HFFc6 (cell line): ENCODE data around the gene PCYT1A. TPM values are rescaled to one million over a fixed set of nuclear protein-coding genes. Genes with fewer than 3 reads are reported as not detected.

Experiments used
- DNase-seq: peaks from one replicate; pipeline ENCODE4 v3.0.0-alpha.2; 2018
- H3K27ac Mint-ChIP-seq: 2 replicates; pipeline ENCODE4 v1.8.0; 2020; ENCODE audit warnings: mild to moderate bottlenecking, mixed read lengths
- H3K27me3 Mint-ChIP-seq: 2 replicates; pipeline ENCODE4 v1.8.0; 2021; ENCODE audit warnings: mild to moderate bottlenecking, moderate library complexity, mixed read lengths; ENCODE audit not compliant: insufficient read depth
- H3K36me3 Mint-ChIP-seq: 2 replicates; pipeline ENCODE4 v1.8.0; 2021; ENCODE audit warnings: low read depth, mixed read lengths
- H3K4me1 Mint-ChIP-seq: 2 replicates; pipeline ENCODE4 v1.8.0; 2020; ENCODE audit warnings: low read depth, mixed read lengths
- H3K4me3 Mint-ChIP-seq: 2 replicates; pipeline ENCODE4 v1.8.0; 2020; ENCODE audit warnings: mild to moderate bottlenecking, moderate library complexity, mixed read lengths
- H3K9me3 Mint-ChIP-seq: 2 replicates; pipeline ENCODE4 v1.8.0; 2020; ENCODE audit warnings: mild to moderate bottlenecking, mixed read lengths
- long read RNA-seq: library from polyadenylated mRNA; unstranded; transcript quantifications from one replicate; pipeline ENCODE4 v2.0.0, GENCODE V29; 2019
- total RNA-seq, 6 experiments: library from RNA; stranded (reverse); fragmentation: NEBNext Ultra II Directional; extraction: Animal tissue kit (Norgen Biotek cat#: 25700); gene quantifications; 2 replicates in 1 of 6; 3 replicates in 5 of 6; pipeline ENCODE4 v1.2.3, GENCODE V29; 2021
- TF ChIP-seq, protein P1 (sequence below): fragments of 200-600 bp; sonication (generic); IDR thresholded peaks from 2 replicates; pipeline ENCODE4 v1.5.0; 2021; ENCODE audit warnings: antibody characterized with exemption, mild to moderate bottlenecking

The PCYT1A gene
- total RNA-seq: 10 to 100 TPM; 77.2 to 83.0 (median 81.2) TPM
- long read RNA-seq, transcript PCYT1A-206 (9 exons, 1,482 nt): major isoform, 18 of 57 reads
- long read RNA-seq, partial matches to known transcripts: 5 of 57 reads
- long read RNA-seq, other reads (novel, unspliced or antisense): 33 of 57 reads

DNA sequence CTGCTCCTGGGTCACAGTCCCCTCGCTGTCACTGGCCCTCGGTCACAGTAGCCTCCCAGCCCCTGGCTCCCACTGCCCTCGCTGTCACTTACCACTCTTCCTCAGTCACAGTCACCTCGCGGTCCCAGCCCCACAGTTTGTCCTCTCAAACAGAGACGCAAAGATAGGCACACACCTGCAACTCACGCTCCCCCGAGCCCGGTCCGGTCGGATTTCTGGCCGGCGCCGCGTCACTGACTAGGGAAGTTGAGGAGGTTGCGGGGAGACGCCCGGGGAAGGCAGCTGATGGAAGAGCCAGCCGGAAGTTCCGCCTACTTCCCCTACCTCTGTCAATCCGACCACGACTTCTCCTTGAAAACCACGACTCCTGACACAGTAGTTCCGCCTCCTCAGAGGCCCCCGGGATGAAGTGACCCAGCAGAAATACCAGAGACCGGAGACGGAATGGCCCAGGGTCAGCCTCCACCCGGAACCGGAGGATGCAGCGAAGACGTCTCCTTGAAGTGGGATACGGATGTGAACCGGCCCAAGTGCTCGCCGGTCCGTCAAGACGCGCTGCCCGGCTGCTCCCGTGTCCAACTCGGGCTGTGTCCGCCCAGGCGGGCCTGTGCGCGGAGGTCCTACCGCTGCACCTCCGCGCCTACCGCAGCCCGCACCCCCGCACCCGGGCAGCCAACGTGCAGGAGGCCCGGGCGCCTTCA, at the start of gene PCYT1A:
PCYT1A (minus strand) TSS at position 287 of the 701 bp plus-strand sequence. CDS start 17,195 bp downstream, outside the sequence.
- H3K4me3 Mint-ChIP-seq: peak within 1 kb of the TSS; percentile 99
- H3K27ac Mint-ChIP-seq: peak within 1 kb of the TSS; percentile 98
- DNase-seq: peak; percentile 93
- H3K9me3 Mint-ChIP-seq: no peaks in the 10 kb centered on the region; the same call in 1 of the 2 replicates
- peaks cover 6% of the 10 kb centered on the region for H3K27me3 Mint-ChIP-seq
- TF ChIP-seq, protein P1, sequence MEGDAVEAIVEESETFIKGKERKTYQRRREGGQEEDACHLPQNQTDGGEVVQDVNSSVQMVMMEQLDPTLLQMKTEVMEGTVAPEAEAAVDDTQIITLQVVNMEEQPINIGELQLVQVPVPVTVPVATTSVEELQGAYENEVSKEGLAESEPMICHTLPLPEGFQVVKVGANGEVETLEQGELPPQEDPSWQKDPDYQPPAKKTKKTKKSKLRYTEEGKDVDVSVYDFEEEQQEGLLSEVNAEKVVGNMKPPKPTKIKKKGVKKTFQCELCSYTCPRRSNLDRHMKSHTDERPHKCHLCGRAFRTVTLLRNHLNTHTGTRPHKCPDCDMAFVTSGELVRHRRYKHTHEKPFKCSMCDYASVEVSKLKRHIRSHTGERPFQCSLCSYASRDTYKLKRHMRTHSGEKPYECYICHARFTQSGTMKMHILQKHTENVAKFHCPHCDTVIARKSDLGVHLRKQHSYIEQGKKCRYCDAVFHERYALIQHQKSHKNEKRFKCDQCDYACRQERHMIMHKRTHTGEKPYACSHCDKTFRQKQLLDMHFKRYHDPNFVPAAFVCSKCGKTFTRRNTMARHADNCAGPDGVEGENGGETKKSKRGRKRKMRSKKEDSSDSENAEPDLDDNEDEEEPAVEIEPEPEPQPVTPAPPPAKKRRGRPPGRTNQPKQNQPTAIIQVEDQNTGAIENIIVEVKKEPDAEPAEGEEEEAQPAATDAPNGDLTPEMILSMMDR: no peak
- peaks cover 30% of the 10 kb centered on the region for H3K4me1 Mint-ChIP-seq
- H3K36me3 Mint-ChIP-seq: peaks cover 28% of the 10 kb centered on the region

DNA sequence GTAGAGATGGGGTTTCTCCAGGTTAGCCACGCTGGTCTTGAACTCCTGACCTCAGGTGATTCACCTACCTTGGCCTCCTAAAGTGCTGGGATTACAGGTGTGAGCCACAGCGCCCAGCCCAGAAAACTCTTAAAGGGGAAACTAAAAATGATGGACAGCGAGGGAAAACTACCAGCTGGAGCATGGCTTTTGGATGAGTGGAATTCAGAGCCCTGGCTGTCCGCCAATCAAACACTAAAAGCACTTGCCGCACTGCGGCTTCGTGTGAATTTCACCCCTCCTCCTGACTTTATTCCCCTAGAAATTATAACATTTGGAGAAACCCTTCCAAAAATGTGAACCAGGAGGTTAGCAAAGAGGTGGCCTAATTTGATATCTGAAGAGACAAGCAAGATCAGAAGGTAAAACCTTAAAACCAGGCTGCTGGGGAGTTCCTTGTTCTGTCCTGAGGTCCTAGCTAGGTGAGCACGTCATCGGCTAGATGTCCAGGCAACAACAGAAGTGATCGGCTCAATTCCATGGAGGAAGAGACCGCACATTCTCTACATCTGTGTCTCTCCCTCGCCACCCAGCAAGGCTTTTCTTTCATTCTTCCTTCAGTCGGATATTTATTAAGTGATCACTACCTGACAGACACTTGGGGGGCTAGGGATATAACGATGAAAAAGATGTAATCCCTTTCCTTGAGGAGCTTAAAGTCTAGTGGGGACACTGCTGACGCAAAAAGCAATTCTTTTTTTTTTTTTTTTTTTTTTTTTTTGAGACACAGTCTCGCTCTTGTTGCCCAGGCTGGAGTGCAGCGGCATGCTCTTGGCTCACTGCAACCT, 49.0 kb upstream of the PCYT1A start:
- Mint-ChIP-seq H3K36me3 (no peaks in the 10 kb centered on the region), H3K4me3 (no peak overlapping the region), H3K9me3 (no peaks in the 10 kb centered on the region), H3K4me1 (peaks cover 51% of the 10 kb centered on the region), H3K27ac (no peak overlapping the region; the same call in 1 of the 2 replicates), H3K27me3 (peaks cover 4% of the 10 kb centered on the region; the same call in 1 of the 2 replicates)
- DNase-seq: no peak
- TF ChIP-seq, protein P1: no peak

DNA sequence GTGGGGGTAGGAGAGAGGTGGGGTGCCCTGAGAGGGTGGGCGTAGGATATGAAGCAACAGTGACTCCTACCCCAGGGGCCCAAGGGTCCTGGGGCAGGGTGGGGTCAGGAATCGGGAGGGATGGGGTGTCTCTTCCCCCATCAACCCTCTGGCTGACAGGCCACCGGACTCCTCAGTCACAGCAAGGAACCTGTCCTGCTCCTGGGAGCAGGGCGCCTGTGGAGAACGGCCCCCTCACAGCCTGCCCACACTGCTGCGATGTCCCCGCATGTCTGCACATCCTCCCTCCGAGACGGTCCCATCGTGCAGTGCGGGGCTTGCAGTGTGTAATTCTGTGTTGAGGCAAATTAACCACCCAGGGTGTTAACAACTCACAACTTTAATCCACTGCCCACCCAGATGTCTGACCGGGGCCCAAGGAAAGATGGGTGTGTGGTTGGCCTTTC, 48.0 kb upstream of the PCYT1A start:
- H3K27ac Mint-ChIP-seq: no peak overlapping the region
- H3K36me3 Mint-ChIP-seq: no peaks in the 10 kb centered on the region
- peaks cover 41% of the 10 kb centered on the region for H3K4me1 Mint-ChIP-seq
- H3K9me3 Mint-ChIP-seq: no peaks in the 10 kb centered on the region
- DNase-seq: no peak
- H3K27me3 Mint-ChIP-seq: peaks cover 4% of the 10 kb centered on the region; the same call in 1 of the 2 replicates
- TF ChIP-seq, protein P1: no peak
- no peak overlapping the region for H3K4me3 Mint-ChIP-seq

DNA sequence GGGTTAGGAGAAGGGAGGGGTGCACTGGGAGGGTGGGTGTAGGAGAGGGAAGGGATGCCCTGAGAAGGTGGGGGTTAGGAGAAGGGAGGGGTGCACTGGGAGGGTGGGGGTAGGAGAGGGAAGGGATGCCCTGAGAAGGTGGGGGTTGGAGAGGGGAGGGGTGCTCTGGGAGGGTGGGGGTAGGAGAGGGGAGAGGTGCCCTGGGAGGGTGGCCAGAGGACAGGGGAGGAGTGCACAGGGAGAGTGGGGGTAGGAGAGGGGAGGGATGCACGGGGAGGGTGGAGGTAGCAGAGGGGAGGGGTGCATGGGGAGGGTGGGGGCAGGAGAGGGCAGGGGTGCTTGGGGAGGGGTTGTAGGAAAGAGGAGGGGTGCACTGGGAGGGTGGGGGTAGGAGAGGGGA, 47.5 kb upstream of the PCYT1A start:
- Mint-ChIP-seq H3K4me1 (peaks cover 35% of the 10 kb centered on the region), H3K9me3 (no peaks in the 10 kb centered on the region), H3K27ac (no peak overlapping the region), H3K4me3 (no peak overlapping the region), H3K36me3 (no peaks in the 10 kb centered on the region), H3K27me3 (peaks cover 4% of the 10 kb centered on the region; the same call in 1 of the 2 replicates)
- no peak for DNase-seq
- TF ChIP-seq, protein P1: no peak

DNA sequence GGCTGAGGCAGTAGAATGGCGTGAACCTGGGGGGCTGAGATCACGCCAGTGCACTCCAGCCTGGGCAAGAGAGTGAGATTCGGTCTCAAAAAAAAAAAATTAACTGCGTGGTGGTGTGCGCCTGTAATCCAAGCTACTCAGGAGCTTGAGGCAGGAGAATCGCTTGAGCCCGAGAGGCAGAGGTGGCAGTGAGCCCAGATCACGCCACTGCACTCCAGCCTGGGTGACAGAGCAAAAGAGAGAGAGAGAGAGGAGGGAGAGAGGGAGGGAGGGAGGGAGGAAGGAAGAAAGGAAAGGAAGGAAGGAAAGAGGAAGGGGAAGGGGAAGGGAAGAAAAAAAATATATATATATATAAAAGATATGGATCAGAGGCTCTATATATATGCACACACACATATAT, 44.6 kb upstream of the PCYT1A start:
- Mint-ChIP-seq H3K27me3 (peaks cover 4% of the 10 kb centered on the region; the same call in 1 of the 2 replicates), H3K9me3 (no peaks in the 10 kb centered on the region), H3K36me3 (no peaks in the 10 kb centered on the region), H3K27ac (no peak overlapping the region), H3K4me1 (peaks cover 16% of the 10 kb centered on the region), H3K4me3 (no peak overlapping the region)
- TF ChIP-seq, protein P1: no peak
- no peak for DNase-seq
